ENCODE results near the gene RIMKLA.

Gene RIMKLA

DNA sequence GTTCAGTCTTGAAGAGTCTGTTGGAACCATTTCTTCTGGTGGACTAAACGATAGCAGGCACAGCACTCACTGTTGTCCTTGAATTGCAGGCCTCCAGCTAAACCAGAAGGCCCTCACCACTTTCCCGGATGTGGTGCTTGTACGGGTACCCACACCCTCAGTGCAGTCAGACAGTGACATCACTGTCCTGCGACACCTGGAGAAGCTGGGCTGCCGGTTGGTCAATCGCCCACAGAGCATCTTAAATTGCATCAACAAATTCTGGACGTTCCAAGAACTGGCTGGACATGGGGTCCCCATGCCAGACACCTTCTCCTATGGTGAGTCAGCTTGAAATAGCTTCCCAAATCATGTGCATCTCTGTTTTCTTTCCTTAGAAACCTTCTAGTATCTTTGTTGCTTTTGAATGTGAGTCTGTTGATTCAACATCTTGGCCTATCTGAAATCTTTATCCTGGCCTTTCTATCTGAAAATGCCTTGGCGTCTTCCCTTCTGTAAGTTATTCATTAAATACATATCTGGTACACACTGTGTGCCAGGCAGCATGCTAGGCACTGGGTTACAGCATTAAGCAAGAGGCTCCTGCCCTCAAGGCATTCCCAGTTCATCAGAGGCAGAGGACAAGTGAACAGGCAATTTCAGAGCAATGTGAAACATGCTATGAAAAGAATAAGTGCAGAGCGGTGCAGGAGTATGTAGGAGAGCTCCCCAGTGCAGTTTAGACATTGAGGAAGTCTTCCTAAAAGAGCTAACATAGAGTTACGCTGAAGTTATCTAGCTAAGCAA, 18.9 kb downstream of the RIMKLA start:
- no peak for DNase-seq
- H3K4me3 Mint-ChIP-seq = no peak overlapping the region
- no peaks in the 10 kb centered on the region for H3K9me3 Mint-ChIP-seq
- no peaks in the 10 kb centered on the region for H3K4me1 Mint-ChIP-seq
- no peaks in the 10 kb centered on the region for H3K27me3 Mint-ChIP-seq (ENCODE audit: low read depth, poor library complexity)
- TF ChIP-seq, protein P1, sequence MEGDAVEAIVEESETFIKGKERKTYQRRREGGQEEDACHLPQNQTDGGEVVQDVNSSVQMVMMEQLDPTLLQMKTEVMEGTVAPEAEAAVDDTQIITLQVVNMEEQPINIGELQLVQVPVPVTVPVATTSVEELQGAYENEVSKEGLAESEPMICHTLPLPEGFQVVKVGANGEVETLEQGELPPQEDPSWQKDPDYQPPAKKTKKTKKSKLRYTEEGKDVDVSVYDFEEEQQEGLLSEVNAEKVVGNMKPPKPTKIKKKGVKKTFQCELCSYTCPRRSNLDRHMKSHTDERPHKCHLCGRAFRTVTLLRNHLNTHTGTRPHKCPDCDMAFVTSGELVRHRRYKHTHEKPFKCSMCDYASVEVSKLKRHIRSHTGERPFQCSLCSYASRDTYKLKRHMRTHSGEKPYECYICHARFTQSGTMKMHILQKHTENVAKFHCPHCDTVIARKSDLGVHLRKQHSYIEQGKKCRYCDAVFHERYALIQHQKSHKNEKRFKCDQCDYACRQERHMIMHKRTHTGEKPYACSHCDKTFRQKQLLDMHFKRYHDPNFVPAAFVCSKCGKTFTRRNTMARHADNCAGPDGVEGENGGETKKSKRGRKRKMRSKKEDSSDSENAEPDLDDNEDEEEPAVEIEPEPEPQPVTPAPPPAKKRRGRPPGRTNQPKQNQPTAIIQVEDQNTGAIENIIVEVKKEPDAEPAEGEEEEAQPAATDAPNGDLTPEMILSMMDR (IDR thresholded peaks at IDR 0.05) = no peak
- H3K27ac Mint-ChIP-seq = no peak overlapping the region
- no peaks in the 10 kb centered on the region for H3K36me3 Mint-ChIP-seq (ENCODE audit: low read depth)

- H3K27ac Mint-ChIP-seq = no peak overlapping the region
- no peaks in the 10 kb centered on the region for H3K4me1 Mint-ChIP-seq
- H3K9me3 Mint-ChIP-seq = no peaks in the 10 kb centered on the region
- DNase-seq = no peak
- H3K4me3 Mint-ChIP-seq = no peak overlapping the region
- TF ChIP-seq, protein P1 (IDR thresholded peaks at IDR 0.05) = no peak
- no peaks in the 10 kb centered on the region for H3K36me3 Mint-ChIP-seq (ENCODE audit: low read depth)
- H3K27me3 Mint-ChIP-seq (ENCODE audit: low read depth, poor library complexity) = peaks cover 7% of the 10 kb centered on the region
These were observed 23.3 kb downstream of the RIMKLA start for GRCh38 chr1:42403880-42404400.

- Mint-ChIP-seq H3K4me1 (peaks cover 13% of the 10 kb centered on the region), H3K36me3 (ENCODE audit: low read depth) (no peaks in the 10 kb centered on the region), H3K27ac (no peak overlapping the region), H3K4me3 (no peak overlapping the region), H3K27me3 (ENCODE audit: low read depth, poor library complexity) (peaks cover 7% of the 10 kb centered on the region), H3K9me3 (no peaks in the 10 kb centered on the region)
- DNase-seq = no peak
- TF ChIP-seq, protein P1 (IDR thresholded peaks at IDR 0.05) = no peak
These were observed 34.2 kb downstream of the RIMKLA start for GRCh38 chr1:42414551-42415496.

GRCh38 chr1:42417166-42417565, 36.6 kb downstream of the RIMKLA start:
- no peak for DNase-seq
- TF ChIP-seq, protein P1 (IDR thresholded peaks at IDR 0.05) = no peak
- H3K4me1 Mint-ChIP-seq = peaks cover 36% of the 10 kb centered on the region
- no peaks in the 10 kb centered on the region for H3K9me3 Mint-ChIP-seq
- no peak overlapping the region for H3K27ac Mint-ChIP-seq
- H3K27me3 Mint-ChIP-seq (ENCODE audit: low read depth, poor library complexity) = peaks cover 7% of the 10 kb centered on the region
- H3K36me3 Mint-ChIP-seq (ENCODE audit: low read depth) = no peaks in the 10 kb centered on the region
- H3K4me3 Mint-ChIP-seq = no peak overlapping the region

GRCh38 chr1:42418516-42418915, 37.9 kb downstream of the RIMKLA start:
- peaks cover 3% of the 10 kb centered on the region for H3K27me3 Mint-ChIP-seq (ENCODE audit: low read depth, poor library complexity)
- no peak overlapping the region for H3K27ac Mint-ChIP-seq
- TF ChIP-seq, protein P1 (IDR thresholded peaks at IDR 0.05) = no peak
- DNase-seq = no peak
- H3K4me3 Mint-ChIP-seq = no peak overlapping the region
- no peaks in the 10 kb centered on the region for H3K9me3 Mint-ChIP-seq
- H3K36me3 Mint-ChIP-seq (ENCODE audit: low read depth) = no peaks in the 10 kb centered on the region
- H3K4me1 Mint-ChIP-seq = peaks cover 47% of the 10 kb centered on the region
